KMS-11 (cell line): ENCODE measurements around the gene AGAP1.

ENCODE experiments used
- H2AFZ ChIP-seq: fragments of 200-600 bp; sonication (generic); 2 replicates; pipeline ENCODE4 v1.6.1; 2016; ENCODE audit warnings: antibody characterized with exemption, mixed run types, low read depth
- H3K27ac ChIP-seq: fragments of 200-600 bp; sonication (generic); 2 replicates; pipeline ENCODE4 v1.6.1; 2016; ENCODE audit warnings: mild to moderate bottlenecking, mixed run types
- H3K27me3 ChIP-seq: fragments of 200-600 bp; sonication (generic); 2 replicates; pipeline ENCODE4 v1.6.1; 2017; ENCODE audit warnings: mild to moderate bottlenecking, low read depth, mixed run types, moderate library complexity; ENCODE audit not compliant: insufficient read depth
- H3K36me3 ChIP-seq: fragments of 200-600 bp; sonication (generic); 2 replicates; pipeline ENCODE4 v1.6.1; 2017; ENCODE audit warnings: mild to moderate bottlenecking, mixed run types; ENCODE audit not compliant: insufficient read depth
- H3K4me1 ChIP-seq: fragments of 200-600 bp; sonication (generic); 2 replicates; pipeline ENCODE4 v1.6.1; 2016; ENCODE audit warnings: mild to moderate bottlenecking, low read depth, mixed run types; ENCODE audit not compliant: poor library complexity, severe bottlenecking
- H3K4me2 ChIP-seq: fragments of 200-600 bp; sonication (generic); 2 replicates; pipeline ENCODE4 v1.7.0; 2016; ENCODE audit warnings: mild to moderate bottlenecking, mixed run types
- H3K4me3 ChIP-seq: fragments of 200-600 bp; sonication (generic); IDR thresholded peaks from 2 replicates; pipeline ENCODE4 v1.6.1; 2017; ENCODE audit warnings: low read depth, low read length, mixed read lengths; ENCODE audit not compliant: insufficient read depth
- H3K79me2 ChIP-seq: fragments of 200-600 bp; sonication (generic); 2 replicates; pipeline ENCODE4 v1.6.1; 2016; ENCODE audit warnings: low read depth, mixed run types; ENCODE audit not compliant: insufficient read depth
- H3K9ac ChIP-seq: fragments of 200-600 bp; sonication (generic); 2 replicates; pipeline ENCODE4 v1.6.1; 2016; ENCODE audit warnings: mild to moderate bottlenecking, mixed run types
- H4K20me1 ChIP-seq: fragments of 200-600 bp; sonication (generic); 2 replicates; pipeline ENCODE4 v1.6.1; 2016; ENCODE audit warnings: mild to moderate bottlenecking, mixed run types; ENCODE audit not compliant: insufficient read depth
- TF ChIP-seq, protein P1 (sequence below): fragments of 200-600 bp; sonication (generic); conservative IDR thresholded peaks from 2 replicates; pipeline ENCODE4 v1.6.1; 2017; ENCODE audit warnings: low read depth, mild to moderate bottlenecking, antibody characterized with exemption, low read length, moderate library complexity, mixed read lengths

Gene AGAP1

DNA sequence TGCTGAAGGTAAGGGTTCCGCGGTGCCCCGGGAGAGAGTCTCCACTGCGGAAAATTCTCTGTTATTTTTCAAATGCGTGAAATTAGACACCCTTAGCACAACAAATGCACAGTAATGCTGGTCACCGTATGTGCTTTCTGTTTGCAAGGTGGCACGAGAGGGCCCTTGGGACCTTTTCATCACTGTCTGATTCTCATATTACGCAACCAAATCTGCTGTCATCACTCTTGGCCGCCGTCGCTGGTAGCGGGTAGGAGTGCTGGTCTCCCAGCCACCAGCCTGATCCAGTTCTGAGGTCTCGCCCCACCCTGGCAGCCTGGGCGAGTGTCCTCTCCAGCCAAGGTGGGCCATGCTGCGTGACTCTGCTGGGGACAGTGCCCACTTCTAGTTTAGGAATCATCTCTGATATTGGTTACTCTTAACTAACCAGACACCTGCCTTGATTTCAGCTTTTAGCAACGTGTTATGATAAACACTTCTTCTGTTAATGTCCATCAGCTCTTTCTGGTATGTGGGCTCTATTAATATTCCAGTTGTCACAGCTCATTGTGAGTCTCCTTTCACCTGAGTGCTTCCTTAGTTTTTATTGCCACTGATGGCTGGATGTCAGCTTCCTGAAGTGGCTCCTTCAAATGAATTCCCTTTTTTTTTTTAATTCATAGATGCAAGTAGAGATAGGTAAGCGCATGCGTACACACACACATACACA lies 474.9 kb downstream of the AGAP1 start:
- no peaks in the 10 kb centered on the region for H4K20me1 ChIP-seq
- no peaks in the 10 kb centered on the region for H3K36me3 ChIP-seq
- no peak overlapping the region for H3K27ac ChIP-seq

DNA sequence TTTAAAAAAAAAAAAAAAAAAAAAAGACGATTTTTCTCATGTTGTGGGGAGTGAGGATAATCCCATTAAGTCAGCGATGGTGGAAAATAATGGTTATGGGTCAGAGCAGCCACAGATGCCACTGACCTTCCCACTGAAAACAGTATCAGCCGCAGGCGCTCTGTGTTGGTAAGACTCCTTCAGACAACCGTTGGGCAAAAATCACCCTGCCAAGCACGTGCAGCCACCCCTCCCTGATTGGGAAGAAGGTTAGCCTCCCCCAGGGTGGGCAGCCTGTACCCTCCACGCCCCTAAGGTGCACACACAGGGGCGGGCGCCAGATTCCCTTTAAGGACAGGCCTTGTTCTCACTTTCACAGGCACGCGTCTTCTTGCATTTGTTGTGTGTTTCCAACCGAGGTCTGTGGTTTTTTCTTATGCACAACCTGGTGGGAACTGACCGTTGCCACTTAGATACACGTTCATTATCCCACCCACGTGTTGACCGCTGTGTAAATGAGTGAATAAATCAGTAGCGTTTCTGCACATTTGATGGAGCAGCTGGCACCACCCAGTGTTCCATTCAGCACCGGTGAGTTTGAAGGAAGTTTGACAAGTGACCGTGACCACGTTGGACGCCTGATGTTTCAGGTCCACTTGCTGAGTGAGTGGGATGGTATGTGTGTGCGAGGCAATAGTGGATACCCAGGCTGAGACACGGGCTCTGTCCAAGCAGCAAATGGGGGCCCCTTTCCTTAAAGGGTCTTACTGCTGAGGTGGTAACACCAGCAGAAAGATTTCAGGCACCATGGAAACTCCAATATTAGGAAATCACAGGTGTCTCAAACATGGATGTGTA lies 476.6 kb downstream of the AGAP1 start:
- Histone ChIP-seq H3K79me2 (no peaks in the 10 kb centered on the region), H3K9ac (no peak overlapping the region), H3K36me3 (no peaks in the 10 kb centered on the region), H3K27me3 (no peaks in the 10 kb centered on the region), H3K4me3 (no peak overlapping the region), H4K20me1 (no peaks in the 10 kb centered on the region), H3K4me1 (no peaks in the 10 kb centered on the region), H3K4me2 (no peak overlapping the region), H3K27ac (no peak overlapping the region), H2AFZ (no peak overlapping the region)
- TF ChIP-seq, protein P1, sequence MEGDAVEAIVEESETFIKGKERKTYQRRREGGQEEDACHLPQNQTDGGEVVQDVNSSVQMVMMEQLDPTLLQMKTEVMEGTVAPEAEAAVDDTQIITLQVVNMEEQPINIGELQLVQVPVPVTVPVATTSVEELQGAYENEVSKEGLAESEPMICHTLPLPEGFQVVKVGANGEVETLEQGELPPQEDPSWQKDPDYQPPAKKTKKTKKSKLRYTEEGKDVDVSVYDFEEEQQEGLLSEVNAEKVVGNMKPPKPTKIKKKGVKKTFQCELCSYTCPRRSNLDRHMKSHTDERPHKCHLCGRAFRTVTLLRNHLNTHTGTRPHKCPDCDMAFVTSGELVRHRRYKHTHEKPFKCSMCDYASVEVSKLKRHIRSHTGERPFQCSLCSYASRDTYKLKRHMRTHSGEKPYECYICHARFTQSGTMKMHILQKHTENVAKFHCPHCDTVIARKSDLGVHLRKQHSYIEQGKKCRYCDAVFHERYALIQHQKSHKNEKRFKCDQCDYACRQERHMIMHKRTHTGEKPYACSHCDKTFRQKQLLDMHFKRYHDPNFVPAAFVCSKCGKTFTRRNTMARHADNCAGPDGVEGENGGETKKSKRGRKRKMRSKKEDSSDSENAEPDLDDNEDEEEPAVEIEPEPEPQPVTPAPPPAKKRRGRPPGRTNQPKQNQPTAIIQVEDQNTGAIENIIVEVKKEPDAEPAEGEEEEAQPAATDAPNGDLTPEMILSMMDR: no peak

More for the DNA sequence above, 474.9 kb downstream of the AGAP1 start:
- Histone ChIP-seq H3K4me2 (no peak overlapping the region), H3K27me3 (no peaks in the 10 kb centered on the region), H3K4me3 (no peak overlapping the region), H3K4me1 (no peaks in the 10 kb centered on the region), H3K9ac (no peak overlapping the region), H2AFZ (no peak overlapping the region), H3K79me2 (no peaks in the 10 kb centered on the region)
- TF ChIP-seq, protein P1: no peak

DNA sequence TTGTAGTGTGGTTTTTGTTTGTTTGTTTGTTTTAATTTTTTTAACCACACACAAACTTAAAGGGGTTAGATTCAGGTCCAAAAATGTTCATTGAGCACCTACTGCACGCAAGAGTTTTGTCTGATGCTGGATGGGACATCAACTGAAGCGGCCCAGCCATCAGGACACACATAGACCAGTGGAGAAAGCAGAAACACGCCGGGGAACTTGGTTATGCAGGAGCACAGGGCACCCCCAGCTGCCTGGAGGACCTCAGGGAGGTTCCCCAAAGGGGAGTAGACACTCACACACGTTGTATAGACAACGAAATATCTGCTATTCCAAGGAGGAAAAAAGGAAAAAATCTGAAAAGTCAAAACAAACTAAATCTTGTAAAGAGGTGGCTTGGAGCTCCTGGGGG lies 482.7 kb downstream of the AGAP1 start:
- no peaks in the 10 kb centered on the region for H3K4me1 ChIP-seq
- no peaks in the 10 kb centered on the region for H3K27me3 ChIP-seq
- TF ChIP-seq, protein P1: no peak
- H2AFZ ChIP-seq: no peak overlapping the region
- H3K9ac ChIP-seq: no peak overlapping the region
- H4K20me1 ChIP-seq: no peaks in the 10 kb centered on the region
- H3K36me3 ChIP-seq: no peaks in the 10 kb centered on the region
- no peak overlapping the region for H3K27ac ChIP-seq
- H3K4me2 ChIP-seq: no peak overlapping the region
- no peak overlapping the region for H3K4me3 ChIP-seq
- no peaks in the 10 kb centered on the region for H3K79me2 ChIP-seq

DNA sequence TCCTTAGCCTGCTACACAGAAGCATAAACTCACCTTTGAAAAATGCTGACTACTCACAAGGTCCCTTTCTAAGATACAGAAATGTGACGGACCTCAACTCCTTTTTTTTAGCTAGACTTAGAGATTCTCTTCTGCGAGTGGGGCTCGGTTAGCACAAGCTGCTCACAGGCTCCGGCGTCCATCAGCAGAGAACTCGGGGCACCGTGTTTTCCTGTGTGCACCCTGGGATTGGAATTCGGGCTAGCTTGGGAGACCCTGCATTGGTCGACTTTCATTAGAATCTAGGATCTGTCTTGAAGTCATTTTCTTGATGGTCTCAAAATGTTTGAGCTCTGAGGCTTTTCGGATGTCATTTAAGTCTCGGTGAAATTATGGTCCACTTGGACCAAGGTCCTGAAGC lies 483.1 kb downstream of the AGAP1 start:
- TF ChIP-seq, protein P1: no peak
- no peaks in the 10 kb centered on the region for H3K27me3 ChIP-seq
- H3K4me1 ChIP-seq: no peaks in the 10 kb centered on the region
- no peak overlapping the region for H3K9ac ChIP-seq
- no peak overlapping the region for H2AFZ ChIP-seq
- no peaks in the 10 kb centered on the region for H3K79me2 ChIP-seq
- no peaks in the 10 kb centered on the region for H3K36me3 ChIP-seq
- no peak overlapping the region for H3K4me2 ChIP-seq
- no peak overlapping the region for H3K27ac ChIP-seq
- H4K20me1 ChIP-seq: no peaks in the 10 kb centered on the region
- H3K4me3 ChIP-seq: no peak overlapping the region
